Endometrial microvascular endothelial cells (primary cell): Measurements from ENCODE around the gene SLC25A18. TPM values are rescaled to one million over a fixed set of nuclear protein-coding genes. Genes with fewer than 3 reads are reported as not detected.
"Not testable (repeated sequence)": the region's sequence is repeated elsewhere in the genome, so short reads cannot be mapped to it uniquely, and the experiment has no call there.

ENCODE experiments used
- in situ Hi-C: cut with HindIII; loops from 2 replicates; pipeline ENCODE4 v1.10.0; 2017; ENCODE audit warnings: low sequenced_read_pairs, low pct_unique_long_range_greater_than_20kb; ENCODE audit errors: inconsistent ontology term
- total RNA-seq: library from RNA; depleted of rRNA; stranded (reverse); fragments of >200 nt; gene quantifications from one replicate; pipeline ENCODE4 v1.2.3, GENCODE V29; 2015; ENCODE audit errors: inconsistent ontology term

Gene SLC25A18
- total RNA-seq, 1 donor from 2014 or later, result not detected

- in situ Hi-C loops, result not testable (repeated sequence)
Observed at GRCh38 chr22:17566016-17566687, 2.9 kb downstream of the SLC25A18 start.

DNA sequence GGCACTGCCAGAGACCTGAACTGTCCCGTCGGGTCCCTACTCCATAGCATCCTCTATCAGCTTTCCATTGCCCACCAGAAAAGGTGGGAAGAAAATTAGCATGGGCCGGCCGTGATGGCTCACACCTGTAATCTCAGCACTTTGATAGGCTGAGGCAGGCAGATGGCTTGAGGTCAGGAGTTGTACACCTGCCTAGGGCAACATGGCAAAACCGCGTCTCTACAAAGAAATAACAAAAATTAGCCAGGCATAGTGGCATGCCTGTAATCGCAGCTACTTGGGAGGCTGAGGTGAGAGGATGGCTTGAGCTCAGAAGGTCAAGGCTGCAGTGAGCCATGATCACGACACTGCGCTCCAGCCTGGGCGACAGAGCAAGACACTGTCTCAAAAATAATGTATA, 3.5 kb downstream of the SLC25A18 start:
- in situ Hi-C loops, result no loop called here

GRCh38 chr22:17569971-17570511, 6.7 kb downstream of the SLC25A18 start:
- in situ Hi-C loops, result no loop called here

DNA sequence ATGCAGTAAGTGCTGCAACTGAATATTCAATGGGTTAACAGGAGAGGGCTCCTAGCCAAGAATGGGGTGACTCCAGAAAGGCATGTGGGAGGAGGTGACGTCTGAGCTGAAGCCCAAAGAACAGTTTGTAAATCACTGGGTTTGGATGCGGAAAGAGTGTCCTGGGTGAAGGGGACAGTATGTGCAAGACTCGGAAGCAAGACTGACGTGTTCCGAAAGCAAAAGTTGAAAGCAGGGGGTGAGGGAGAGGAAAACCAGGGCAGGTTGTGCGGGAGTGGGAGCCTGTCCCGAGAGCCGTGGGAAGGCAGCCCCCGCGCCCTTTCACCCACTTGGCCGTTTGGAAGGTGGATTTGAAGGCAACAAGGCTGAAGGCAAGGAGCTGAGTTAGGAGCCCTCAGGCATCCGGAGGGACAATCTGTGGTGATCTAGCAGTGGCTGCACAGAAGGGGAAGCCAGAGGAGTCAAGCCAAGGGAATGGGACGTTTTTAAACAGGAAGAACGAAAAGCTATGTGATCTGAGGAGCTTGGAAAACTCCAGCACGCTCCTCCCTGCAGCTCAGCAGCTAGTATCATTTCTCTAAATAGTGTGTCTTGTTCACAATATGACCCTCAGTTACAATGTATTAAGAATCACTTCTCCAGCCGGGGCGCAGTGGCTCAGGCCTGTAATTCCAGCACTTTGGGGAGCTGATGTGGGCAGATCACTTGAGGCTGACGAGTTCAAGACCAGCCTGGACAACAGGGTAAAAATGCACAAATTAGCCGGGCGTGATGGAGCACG, 7.7 kb downstream of the SLC25A18 start:
- in situ Hi-C loops, result no loop called here

GRCh38 chr22:17575151-17575550, 11.9 kb downstream of the SLC25A18 start:
- in situ Hi-C loops, result no loop called here

DNA sequence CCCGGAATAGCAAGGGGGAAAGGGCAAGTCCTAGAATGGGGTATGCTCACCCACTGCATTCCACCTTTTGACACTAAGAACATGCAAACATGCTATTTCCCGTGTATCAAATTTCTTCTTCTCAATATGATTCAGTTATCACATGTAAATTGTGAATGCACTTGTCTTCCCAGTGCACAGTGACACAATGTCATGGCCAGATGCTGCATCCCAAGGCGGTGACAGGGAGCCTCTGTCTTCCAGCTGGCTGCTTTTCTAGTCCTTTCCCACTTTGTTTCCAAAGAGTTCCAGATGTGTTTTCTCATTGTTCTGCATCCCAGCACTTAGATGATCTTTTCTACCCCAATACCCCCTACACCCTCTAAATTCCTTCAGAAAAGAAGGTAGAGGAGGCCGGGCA, 12.4 kb downstream of the SLC25A18 start:
- in situ Hi-C loops, result no loop called here

DNA sequence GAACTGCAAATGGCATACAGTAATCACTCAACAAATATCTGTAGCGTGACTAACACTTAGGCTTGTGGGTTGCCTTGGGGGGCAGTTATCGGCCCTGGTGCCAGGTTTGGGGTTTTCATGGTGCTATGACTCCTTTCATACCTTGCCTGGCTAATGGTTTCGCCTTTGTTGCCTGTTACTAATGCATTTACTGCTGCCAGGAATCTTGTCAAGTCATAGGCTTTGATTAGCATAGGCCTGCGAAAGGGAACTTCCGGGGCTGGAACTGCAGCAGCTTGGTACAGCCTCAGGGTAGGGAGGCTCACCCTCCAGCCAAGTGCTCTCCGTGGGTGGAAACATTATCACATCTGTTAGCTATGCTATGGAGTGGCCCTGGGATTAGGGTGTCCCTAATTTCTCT, 13.2 kb downstream of the SLC25A18 start:
- in situ Hi-C loops, result no loop called here

- in situ Hi-C loops, result no loop called here
Observed at GRCh38 chr22:17578136-17578754, 14.9 kb downstream of the SLC25A18 start.

GRCh38 chr22:17579535-17579981, 16.3 kb downstream of the SLC25A18 start:
- in situ Hi-C loops, result no loop called here

- in situ Hi-C loops, result no loop called here
Observed at GRCh38 chr22:17580441-17581031, 17.2 kb downstream of the SLC25A18 start.

GRCh38 chr22:17581056-17581455, 17.8 kb downstream of the SLC25A18 start:
- in situ Hi-C loops, result no loop called here

DNA sequence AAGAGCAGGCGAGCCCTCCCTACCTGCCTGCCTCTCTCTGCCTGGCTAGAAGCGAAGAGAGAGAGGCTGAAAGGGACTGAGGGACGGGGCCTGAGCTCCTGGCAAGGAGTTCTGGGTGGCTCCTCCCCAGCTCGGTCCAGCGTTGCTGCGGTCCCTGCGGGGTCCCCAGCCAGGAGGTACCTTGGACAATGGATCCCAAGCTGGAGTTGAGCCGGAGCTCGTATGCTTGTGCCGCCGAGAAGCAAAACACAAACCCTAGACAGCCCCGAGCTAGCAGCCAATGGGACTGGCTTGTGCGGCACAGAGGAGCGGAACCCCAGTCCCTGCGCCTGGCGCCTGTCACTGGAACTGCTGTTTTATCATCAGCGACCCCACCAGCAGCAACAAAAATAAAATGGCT, 18.3 kb downstream of the SLC25A18 start:
- in situ Hi-C loops, result no loop called here

GRCh38 chr22:17583151-17583550, 19.9 kb downstream of the SLC25A18 start:
- in situ Hi-C loops, result no loop called here

GRCh38 chr22:17586831-17587440, 23.6 kb downstream of the SLC25A18 start:
- in situ Hi-C loops, result no loop called here

- in situ Hi-C loops, result no loop called here
Observed at GRCh38 chr22:17587629-17588028, 24.3 kb downstream of the SLC25A18 start.

- in situ Hi-C loops, result no loop called here
Observed at GRCh38 chr22:17588606-17589005, 25.3 kb downstream of the SLC25A18 start.

DNA sequence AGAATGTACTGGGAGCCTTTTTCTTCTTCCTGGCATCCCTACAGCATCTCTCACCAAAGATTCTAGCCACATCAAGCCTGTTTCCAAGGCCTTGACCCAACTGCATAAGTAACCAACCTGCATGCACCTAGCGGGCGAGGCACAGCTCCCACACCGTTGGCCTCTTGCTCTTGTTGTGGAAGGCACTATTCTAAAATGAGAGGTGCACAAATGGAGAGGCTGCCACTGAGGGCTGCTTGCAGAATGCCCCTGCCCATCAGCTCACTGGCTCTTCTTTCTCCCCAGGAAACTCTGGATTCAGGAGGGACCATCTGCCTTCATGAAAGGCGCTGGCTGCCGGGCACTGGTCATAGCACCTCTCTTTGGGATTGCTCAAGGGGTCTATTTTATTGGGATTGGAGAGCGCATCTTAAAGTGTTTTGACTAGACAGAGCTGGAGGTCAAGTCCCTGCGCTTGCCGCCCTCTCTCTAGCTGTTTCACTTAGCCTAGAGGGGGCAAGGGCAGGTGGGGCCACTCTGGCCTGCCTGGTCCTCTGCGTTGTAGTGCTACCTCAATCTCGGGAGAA, 26.6 kb downstream of the SLC25A18 start:
- in situ Hi-C loops, result no loop called here

GRCh38 chr22:17590586-17590985, 27.3 kb downstream of the SLC25A18 start:
- in situ Hi-C loops, result no loop called here

DNA sequence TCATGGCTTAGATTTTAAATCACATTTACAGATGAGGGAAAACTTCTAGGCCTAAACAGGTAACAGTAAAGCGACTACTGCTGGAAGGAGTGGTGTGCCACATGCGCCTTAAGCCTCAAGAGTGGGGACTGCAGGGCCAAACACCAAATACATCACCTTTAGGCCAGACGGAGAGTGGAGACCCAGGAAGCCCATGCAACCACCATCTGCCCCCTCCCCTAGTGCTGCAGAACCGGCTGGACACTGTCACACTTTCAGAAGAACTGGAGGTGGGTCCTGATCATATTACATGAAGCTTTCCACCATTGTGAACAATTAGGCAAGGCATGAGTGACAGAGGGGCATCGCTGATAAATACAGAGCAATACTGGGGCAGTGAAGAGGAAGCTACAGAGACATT, 28.9 kb downstream of the SLC25A18 start:
- in situ Hi-C loops, result no loop called here
